HUES48 (cell line): Measurements from ENCODE around the gene MCM3AP.

Source experiments
- H3K27ac ChIP-seq: one replicate; pipeline ENCODE4 v1.7.0; 2013; ENCODE audit warnings: low read depth, low read length, inconsistent platforms
- H3K27me3 ChIP-seq: 2 replicates; pipeline ENCODE4 v1.6.1; 2013; ENCODE audit warnings: mild to moderate bottlenecking, low read length; ENCODE audit not compliant: control insufficient read depth, insufficient read depth
- H3K36me3 ChIP-seq: 2 replicates; pipeline ENCODE4 v1.6.1; 2013; ENCODE audit warnings: low read length; ENCODE audit not compliant: control insufficient read depth, insufficient read depth
- H3K4me1 ChIP-seq: 2 replicates; pipeline ENCODE4 v1.6.1; 2013; ENCODE audit warnings: mild to moderate bottlenecking, low read length; ENCODE audit not compliant: control insufficient read depth, insufficient read depth
- H3K4me3 ChIP-seq: 2 replicates; pipeline ENCODE4 v1.5.1; 2013; ENCODE audit warnings: mild to moderate bottlenecking, low read depth, low read length
- H3K9ac ChIP-seq: 2 replicates; pipeline ENCODE4 v1.6.1; 2013; ENCODE audit warnings: mild to moderate bottlenecking, low read depth, low read length, moderate library complexity
- H3K9me3 ChIP-seq: 2 replicates; pipeline ENCODE4 v1.6.1; 2013; ENCODE audit warnings: low read length; ENCODE audit not compliant: control insufficient read depth, insufficient read depth

Gene MCM3AP

DNA sequence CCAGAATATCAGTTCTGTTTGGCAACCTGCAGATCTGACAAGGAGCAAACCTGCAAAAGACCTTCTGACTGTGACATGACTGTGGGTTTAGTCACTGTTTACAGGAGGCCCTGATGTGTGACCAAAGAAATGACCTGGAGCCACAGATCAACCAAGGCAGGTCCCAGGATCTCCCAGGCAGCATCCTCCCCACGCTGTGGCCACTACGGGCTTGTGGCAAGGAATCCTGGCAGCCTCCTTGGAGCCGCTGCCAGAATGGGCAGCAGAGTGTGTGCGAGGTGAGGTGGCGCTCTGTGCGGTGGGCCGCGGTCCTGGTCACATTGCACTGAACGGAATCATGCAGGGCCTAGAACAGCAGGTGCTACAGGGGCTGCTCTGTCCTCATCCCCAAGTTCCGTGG lies 15.9 kb downstream of the MCM3AP start:
- no peaks in the 10 kb centered on the region for H3K9me3 ChIP-seq
- H3K27ac ChIP-seq: no peak overlapping the region
- H3K27me3 ChIP-seq: no peaks in the 10 kb centered on the region
- H3K9ac ChIP-seq: no peak overlapping the region
- H3K4me1 ChIP-seq: no peaks in the 10 kb centered on the region
- peaks cover 93% of the 10 kb centered on the region for H3K36me3 ChIP-seq
- H3K4me3 ChIP-seq: no peak overlapping the region

DNA sequence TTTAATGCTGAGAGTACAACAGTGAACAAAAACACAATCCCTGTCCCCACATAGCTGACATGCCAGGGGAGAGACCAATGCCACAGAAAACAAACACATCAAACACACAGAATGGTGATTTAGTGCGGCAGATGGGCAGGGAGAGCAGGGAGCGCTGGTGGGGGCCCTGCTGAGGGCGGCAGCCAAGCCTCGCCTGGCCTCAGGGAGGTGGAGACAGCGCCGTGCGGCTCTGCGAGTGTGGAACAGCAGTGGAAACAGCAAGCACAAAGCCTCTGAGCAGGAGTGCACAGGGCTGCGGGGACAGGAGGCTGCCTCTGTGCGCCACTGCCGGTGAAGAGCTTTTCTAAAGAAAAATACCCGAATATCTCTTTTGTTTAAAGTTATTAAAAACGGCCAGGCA lies 17.0 kb downstream of the MCM3AP start:
- no peak overlapping the region for H3K4me3 ChIP-seq
- peaks cover 92% of the 10 kb centered on the region for H3K36me3 ChIP-seq
- no peak overlapping the region for H3K9ac ChIP-seq
- no peaks in the 10 kb centered on the region for H3K4me1 ChIP-seq
- H3K27me3 ChIP-seq: no peaks in the 10 kb centered on the region
- no peaks in the 10 kb centered on the region for H3K9me3 ChIP-seq
- no peak overlapping the region for H3K27ac ChIP-seq

DNA sequence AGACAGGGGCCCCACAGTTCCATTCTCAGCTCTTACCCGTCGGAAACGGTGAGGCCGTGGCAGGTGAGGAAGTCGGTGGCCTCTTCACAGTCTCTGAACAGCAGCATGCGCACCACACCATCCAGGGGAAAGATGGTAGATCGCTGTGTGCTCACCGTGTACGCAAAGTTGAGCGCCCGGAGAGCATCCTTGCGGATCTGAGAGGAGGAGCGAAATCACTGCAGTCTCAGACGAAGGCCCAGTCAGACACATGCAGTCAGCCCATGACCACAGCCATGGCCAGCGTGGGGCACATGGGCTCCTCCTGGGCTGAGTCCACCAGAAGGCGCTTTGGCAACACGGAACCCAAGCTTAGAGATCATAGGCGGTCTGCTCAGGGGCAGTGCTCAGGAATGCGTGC lies 18.5 kb downstream of the MCM3AP start:
- no peaks in the 10 kb centered on the region for H3K4me1 ChIP-seq
- H3K27me3 ChIP-seq: no peaks in the 10 kb centered on the region
- H3K9me3 ChIP-seq: no peaks in the 10 kb centered on the region
- no peak overlapping the region for H3K9ac ChIP-seq
- no peak overlapping the region for H3K4me3 ChIP-seq
- no peak overlapping the region for H3K27ac ChIP-seq
- peaks cover 85% of the 10 kb centered on the region for H3K36me3 ChIP-seq

DNA sequence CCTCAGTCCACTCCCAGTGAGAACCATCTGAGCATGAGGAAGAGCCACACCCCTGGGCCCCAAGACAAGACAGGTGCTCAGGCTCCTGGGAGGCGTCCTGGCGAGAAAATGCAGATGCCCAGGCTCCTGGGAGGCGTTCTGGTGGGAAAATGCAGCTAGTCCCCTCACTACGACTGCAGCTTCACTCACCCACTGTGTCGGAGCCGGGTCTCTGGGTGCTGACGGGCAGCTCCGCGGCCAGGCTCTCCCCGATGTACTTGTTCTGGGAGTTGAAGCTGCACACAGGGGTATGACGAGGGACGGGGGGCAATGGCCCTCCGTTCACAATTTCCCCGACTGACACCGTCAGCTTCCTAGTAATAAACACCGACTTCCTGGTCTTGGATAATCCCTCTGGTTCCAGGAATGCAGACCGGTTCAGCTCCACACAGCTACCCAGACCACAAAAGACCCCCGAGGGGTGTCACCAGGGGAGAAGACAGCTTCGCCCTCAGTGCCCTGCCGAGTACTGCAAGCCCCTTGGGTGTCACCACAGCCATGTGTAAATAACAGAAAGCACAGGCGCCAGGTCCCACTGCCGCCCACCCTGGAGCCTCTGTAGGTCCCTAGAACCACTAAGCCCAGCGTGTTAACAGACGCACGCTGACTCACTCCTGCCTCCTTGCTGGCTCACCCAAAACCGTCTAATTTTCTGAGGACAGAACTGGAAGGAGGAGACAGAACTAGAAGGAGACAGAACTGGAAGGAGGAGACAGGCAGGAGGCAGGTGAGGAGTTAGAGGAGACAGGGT lies 19.5 kb downstream of the MCM3AP start:
- peaks cover 85% of the 10 kb centered on the region for H3K36me3 ChIP-seq
- no peaks in the 10 kb centered on the region for H3K9me3 ChIP-seq
- H3K27me3 ChIP-seq: no peaks in the 10 kb centered on the region

DNA sequence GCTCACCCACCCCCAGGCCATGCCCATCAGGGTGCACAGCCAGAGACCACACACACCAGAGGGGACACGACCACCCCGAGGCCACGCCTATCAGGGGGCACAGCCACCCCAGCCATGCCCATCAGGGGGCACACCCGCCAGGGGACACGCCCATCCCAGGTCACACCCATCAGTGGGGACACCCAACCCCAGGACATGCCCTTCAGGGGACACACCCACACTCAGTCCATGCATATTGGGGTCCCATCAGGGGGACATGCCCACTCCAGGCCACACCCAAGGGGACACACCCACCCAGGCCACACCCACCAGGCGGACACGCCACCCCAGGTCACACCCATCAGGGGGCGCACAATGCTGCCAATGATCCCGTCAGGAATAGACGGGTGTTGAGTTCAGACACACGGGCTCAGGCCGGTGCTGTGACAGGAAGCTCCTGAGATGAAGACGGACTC lies 20.7 kb downstream of the MCM3AP start:
- Histone ChIP-seq H3K27ac (no peak overlapping the region), H3K9ac (no peak overlapping the region), H3K36me3 (peaks cover 85% of the 10 kb centered on the region), H3K27me3 (no peaks in the 10 kb centered on the region), H3K4me1 (no peaks in the 10 kb centered on the region), H3K9me3 (no peaks in the 10 kb centered on the region), H3K4me3 (no peak overlapping the region)

More for the DNA sequence above, 19.5 kb downstream of the MCM3AP start:
- no peak overlapping the region for H3K4me3 ChIP-seq
- no peak overlapping the region for H3K9ac ChIP-seq
- H3K4me1 ChIP-seq: no peaks in the 10 kb centered on the region
- no peak overlapping the region for H3K27ac ChIP-seq

DNA sequence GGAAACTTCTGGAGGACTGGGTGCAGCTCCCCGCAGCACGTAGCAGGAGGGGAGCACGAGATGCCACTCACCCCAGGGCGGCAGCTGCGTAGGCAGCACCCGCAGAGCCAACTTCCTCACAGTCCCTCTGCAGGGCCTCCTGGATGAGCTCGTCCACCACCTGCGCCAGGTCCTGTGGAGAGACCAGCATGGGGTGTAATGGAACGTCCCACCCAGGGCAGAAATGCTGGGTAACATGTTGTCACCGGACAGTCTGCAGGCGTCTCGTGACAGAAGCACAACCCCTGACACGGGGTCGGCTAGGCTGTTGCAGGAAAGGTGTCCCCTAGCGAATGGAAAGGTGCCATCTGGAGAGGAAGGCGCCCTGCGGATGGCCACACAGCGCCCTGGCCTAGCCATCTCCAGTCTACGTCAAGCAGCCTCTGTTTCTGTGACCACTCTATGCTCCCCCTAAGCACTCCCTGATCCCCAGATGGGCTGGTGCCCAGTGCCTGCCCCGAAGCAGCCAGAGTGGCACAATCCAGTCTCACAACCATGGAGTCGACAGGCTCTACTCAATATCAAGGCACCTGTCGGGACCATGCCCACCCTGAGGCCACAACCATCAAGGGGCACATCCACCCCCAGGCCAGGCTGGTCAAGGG lies 21.2 kb downstream of the MCM3AP start:
- Histone ChIP-seq H3K9me3 (no peaks in the 10 kb centered on the region), H3K36me3 (peaks cover 84% of the 10 kb centered on the region), H3K27ac (no peak overlapping the region), H3K4me3 (no peak overlapping the region), H3K9ac (no peak overlapping the region), H3K4me1 (no peaks in the 10 kb centered on the region), H3K27me3 (no peaks in the 10 kb centered on the region)

DNA sequence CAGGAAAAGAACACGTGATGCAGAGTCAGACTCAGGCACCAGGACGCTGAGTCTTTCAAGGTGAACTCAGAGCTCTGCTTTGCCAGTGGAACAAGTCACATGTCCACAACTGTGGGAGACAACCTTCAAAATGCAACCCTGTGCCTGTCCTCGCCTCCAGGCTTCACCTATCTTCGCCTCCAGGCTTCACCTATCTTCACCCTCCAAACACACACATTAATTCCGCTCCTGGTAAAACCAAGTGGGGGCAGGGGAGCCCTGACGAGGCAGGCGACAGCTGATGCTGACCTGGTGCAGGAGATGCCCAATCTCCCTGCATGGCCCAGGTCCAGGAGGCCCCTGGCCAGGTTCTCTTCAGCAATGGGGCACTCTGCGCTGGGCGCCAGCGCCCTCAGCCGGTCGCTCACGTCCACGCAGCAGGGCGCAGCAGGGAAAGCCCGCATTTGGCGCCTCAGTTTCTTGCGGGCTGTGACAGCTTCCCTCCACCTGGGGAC lies 28.9 kb downstream of the MCM3AP start:
- H3K9me3 ChIP-seq: no peaks in the 10 kb centered on the region
- H3K36me3 ChIP-seq: peaks cover 95% of the 10 kb centered on the region

DNA sequence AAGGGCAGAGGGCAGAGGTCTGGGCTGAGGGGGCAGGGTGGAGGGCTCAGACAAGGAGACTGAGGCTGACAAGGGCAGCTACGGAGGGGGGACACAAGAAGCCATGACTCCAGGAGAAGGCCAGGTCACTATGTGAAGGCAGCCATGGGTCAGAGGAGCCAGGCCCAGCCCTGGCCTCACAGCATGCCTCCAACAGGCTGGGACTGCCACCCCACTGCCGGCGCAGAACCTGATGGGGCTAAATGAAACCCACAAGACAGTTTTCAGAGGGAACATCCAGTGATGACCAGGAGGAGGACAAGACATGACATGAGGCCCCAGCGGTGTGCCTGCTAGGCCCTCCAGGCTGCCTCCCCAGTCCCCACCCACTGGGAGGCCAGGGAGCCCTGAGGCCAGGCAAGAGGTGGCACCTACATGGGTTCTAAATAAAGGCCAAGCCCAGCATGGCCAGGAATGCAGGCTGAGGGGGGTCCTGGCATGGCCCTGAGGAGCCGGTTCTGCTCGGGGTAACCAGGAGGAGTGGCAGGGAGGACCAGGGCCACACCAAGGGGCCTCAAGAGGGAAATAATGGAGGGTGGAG lies 29.6 kb downstream of the MCM3AP start:
- Histone ChIP-seq H3K36me3 (peaks cover 95% of the 10 kb centered on the region), H3K27me3 (no peaks in the 10 kb centered on the region), H3K27ac (no peak overlapping the region), H3K9me3 (no peaks in the 10 kb centered on the region), H3K9ac (no peak overlapping the region), H3K4me1 (no peaks in the 10 kb centered on the region), H3K4me3 (no peak overlapping the region)

More for the DNA sequence above, 28.9 kb downstream of the MCM3AP start:
- Histone ChIP-seq H3K4me1 (no peaks in the 10 kb centered on the region), H3K27me3 (no peaks in the 10 kb centered on the region), H3K4me3 (no peak overlapping the region), H3K9ac (no peak overlapping the region), H3K27ac (no peak overlapping the region)

DNA sequence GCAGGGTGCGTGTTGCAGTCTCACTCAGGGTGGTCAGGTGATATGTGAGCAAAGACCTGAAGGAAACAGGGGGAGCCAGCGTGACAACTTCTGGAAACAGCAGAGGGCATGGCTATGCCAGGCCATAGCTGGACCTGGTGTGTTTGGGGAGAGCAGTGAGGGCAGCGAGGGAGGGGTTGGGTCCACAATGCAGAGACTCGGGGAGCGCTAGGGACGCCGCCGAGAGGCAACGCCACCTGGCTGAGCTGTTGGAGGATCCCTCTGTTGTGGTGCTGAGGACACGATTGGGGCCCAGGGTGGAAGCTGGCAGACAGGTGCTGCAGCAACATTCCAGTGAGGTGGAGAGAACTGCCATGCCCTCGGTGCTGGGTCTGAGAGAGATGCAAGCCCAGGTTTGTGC lies 30.2 kb downstream of the MCM3AP start:
- H3K4me3 ChIP-seq: no peak overlapping the region
- H3K9me3 ChIP-seq: no peaks in the 10 kb centered on the region
- no peaks in the 10 kb centered on the region for H3K27me3 ChIP-seq
- no peak overlapping the region for H3K27ac ChIP-seq
- H3K9ac ChIP-seq: no peak overlapping the region
- H3K36me3 ChIP-seq: peaks cover 95% of the 10 kb centered on the region
- H3K4me1 ChIP-seq: no peaks in the 10 kb centered on the region

DNA sequence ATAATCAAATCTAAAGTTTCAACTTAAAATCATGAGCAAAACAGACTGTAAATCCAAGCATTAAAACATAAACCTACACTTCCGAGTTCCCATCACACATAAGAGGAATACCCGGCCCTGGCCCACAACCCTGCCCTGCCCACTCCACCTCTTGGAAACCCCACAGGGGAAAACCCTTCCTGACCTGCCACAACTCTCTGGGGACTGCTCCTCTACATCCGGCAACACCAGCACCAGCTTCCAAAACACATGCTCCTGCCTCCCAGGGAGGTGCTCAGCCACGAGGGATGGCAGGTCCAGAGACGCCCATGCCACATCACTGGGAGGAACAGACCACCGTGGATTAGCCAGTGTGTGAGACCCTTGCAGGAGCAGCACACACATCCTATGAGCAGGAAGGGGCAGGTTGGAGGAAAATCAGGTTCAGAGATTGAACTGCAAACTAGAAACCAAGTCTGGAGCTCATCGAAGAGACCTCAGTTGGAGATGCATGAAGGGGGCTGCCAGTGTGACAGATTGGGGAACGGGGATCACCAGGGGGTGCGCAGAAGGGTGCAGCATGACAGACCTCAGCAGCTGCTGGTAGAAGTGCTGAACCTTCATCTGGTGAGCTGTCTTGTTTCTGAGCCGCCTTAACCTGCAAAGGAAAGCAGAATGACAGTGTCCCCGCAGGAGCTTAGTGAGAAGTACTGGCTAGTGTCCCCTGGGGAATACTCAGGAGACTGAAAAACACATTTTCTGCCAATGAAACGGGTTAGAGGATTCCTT lies 31.0 kb downstream of the MCM3AP start:
- Histone ChIP-seq H3K4me3 (no peak overlapping the region), H3K27me3 (no peaks in the 10 kb centered on the region), H3K9me3 (no peaks in the 10 kb centered on the region), H3K27ac (no peak overlapping the region), H3K4me1 (no peaks in the 10 kb centered on the region), H3K9ac (no peak overlapping the region), H3K36me3 (peaks cover 96% of the 10 kb centered on the region)
